Measurements from ENCODE around the gene PPP2R5E. TPM values are rescaled to one million over a fixed set of nuclear protein-coding genes. Genes with fewer than 3 reads are reported as not detected.

PPP2R5E gene
- total RNA-seq, 2 experiments from 2014 or later = 39.5 to 39.8 TPM

DNA sequence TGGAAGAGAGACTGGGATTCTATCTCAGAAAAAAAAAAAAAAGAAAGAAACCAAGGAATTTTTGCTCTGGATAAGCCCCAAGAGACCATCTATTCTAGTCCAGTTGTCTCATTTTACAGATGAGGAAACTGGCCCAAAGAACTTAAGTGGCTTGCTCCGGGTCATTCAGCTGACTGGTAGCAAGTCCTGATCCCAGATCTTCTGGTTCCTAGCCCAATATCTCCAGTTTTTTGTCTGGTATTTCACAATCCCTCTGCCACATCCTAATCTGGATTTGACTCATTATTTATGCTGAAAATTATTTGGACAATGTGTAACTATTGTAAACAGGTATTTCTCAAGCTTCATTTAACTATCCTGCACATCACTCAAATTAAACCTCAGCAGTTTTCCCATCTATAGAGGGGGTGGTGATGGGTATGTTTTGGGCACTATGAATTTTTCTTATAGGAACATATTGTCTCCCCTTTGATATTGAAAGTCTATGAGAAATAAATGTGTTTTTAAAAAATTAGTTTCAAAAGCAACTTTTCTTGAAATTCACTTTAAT lies 43.4 kb downstream of the PPP2R5E start:
- H3K27ac Mint-ChIP-seq = no peak overlapping the region
- peaks cover 28% of the 10 kb centered on the region for H3K4me1 Mint-ChIP-seq (ENCODE audit: low read depth)

DNA sequence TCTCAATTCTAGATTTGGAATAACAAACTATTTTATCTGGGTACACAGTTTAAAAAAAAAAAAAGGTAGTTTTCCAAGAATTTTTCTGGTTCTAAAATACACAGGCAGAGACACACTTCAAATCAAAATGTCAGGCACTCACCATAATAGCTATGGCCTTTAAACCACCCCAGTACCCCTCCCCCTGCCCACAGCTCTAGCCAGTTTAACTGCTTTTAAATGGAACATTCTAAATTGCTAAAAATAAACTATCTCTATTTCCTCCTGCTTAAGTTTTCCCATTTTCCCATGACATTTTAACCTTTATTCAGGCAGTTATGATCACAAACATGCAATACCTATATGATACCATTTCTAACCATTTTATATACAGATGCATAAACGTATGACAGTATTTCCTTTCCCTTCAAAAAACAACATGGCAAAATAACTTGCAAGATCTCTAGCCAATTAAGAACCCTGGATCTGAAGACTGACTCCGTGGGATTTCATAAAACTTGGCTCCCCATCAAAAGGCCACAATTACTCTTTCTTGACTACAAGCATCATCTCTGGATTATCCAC lies 46.3 kb downstream of the PPP2R5E start:
- DNase-seq (no peak), ATAC-seq (no peak)
- intact Hi-C loops (cut with micrococcal nuclease) = no loop called here
- POLR2A ChIA-PET = no interaction called here
- H3K4me3 Mint-ChIP-seq = no peak overlapping the region
- no peaks in the 10 kb centered on the region for H3K27me3 Mint-ChIP-seq
- peaks cover 30% of the 10 kb centered on the region for H3K4me1 Mint-ChIP-seq (ENCODE audit: low read depth)
- no peaks in the 10 kb centered on the region for H3K9me3 Mint-ChIP-seq
- CTCF ChIA-PET = no interaction called here
- no peak overlapping the region for H3K27ac Mint-ChIP-seq
- TF ChIP-seq, protein P1, sequence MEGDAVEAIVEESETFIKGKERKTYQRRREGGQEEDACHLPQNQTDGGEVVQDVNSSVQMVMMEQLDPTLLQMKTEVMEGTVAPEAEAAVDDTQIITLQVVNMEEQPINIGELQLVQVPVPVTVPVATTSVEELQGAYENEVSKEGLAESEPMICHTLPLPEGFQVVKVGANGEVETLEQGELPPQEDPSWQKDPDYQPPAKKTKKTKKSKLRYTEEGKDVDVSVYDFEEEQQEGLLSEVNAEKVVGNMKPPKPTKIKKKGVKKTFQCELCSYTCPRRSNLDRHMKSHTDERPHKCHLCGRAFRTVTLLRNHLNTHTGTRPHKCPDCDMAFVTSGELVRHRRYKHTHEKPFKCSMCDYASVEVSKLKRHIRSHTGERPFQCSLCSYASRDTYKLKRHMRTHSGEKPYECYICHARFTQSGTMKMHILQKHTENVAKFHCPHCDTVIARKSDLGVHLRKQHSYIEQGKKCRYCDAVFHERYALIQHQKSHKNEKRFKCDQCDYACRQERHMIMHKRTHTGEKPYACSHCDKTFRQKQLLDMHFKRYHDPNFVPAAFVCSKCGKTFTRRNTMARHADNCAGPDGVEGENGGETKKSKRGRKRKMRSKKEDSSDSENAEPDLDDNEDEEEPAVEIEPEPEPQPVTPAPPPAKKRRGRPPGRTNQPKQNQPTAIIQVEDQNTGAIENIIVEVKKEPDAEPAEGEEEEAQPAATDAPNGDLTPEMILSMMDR (IDR thresholded peaks at IDR 0.05) = no peak
- H3K36me3 Mint-ChIP-seq (ENCODE audit: low read depth) = peaks cover 1% of the 10 kb centered on the region

More for the DNA sequence above, 43.4 kb downstream of the PPP2R5E start:
- no peak overlapping the region for H3K4me3 Mint-ChIP-seq
- H3K36me3 Mint-ChIP-seq (ENCODE audit: low read depth) = no peaks in the 10 kb centered on the region
- TF ChIP-seq, protein P1 (IDR thresholded peaks at IDR 0.05) = no peak
- no peaks in the 10 kb centered on the region for H3K27me3 Mint-ChIP-seq
- no peaks in the 10 kb centered on the region for H3K9me3 Mint-ChIP-seq
- CTCF ChIA-PET = no interaction called here
- DNase-seq (no peak), ATAC-seq (no peak)
- intact Hi-C loops (cut with micrococcal nuclease) = no loop called here
- POLR2A ChIA-PET = no interaction called here

DNA sequence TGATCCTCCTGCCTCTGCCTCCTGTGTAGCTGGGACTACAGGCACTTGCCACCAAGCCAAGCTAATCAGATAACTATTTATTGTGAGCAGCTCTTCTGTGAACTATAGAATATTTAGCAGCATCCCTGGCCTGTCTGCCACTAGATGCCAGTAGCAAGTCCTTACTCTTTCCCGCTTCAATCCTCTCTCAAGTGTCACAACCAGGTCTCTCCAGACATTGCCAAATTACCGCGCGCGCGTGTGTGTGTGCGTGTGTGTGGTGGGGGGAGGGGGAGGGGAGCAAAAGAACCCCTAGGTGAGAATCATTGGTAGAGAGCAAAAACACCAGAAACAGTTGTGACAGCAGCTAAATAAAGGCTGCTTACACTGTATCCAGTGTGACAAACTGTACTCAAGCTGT lies 49.9 kb downstream of the PPP2R5E start:
- no peak overlapping the region for H3K4me3 Mint-ChIP-seq
- ChIA-PET POLR2A (interaction anchor here (0.7 kb wide), 1 partner anchor 13 kb away, joined by 3 read pairs; no protein-coding TSS in a partner anchor), CTCF (interaction anchor here (1.2 kb wide), 3 partner anchors 14 to 22 kb away, joined by 3 to 4 read pairs (median 3); no protein-coding TSS in a partner anchor)
- TF ChIP-seq, protein P1 (IDR thresholded peaks at IDR 0.05) = no peak
- no peak for DNase-seq
- no peak for ATAC-seq
- no peak overlapping the region for H3K27ac Mint-ChIP-seq
- no peaks in the 10 kb centered on the region for H3K9me3 Mint-ChIP-seq
- no peaks in the 10 kb centered on the region for H3K27me3 Mint-ChIP-seq
- intact Hi-C loops (cut with micrococcal nuclease) = no loop called here
- H3K36me3 Mint-ChIP-seq (ENCODE audit: low read depth) = peaks cover 10% of the 10 kb centered on the region
- peaks cover 34% of the 10 kb centered on the region for H3K4me1 Mint-ChIP-seq (ENCODE audit: low read depth)

DNA sequence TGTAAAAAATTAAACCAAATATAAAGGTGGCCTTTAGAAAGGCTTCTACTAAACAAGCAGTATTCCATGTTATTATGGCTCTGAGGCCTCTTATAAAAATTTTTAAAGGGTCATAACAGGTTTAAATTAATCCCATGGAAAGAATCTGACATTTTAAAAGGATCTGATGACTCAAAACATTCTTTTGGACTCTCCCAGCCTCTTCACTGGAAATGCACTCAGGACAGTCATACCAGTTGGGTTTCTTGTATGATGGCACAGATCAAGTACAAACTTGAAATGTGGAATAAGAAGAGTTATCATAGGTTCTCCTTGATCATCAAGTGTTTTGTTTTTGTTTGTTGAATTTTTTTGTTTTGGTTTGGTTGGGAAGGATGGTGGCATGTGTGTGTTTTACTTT lies 50.8 kb downstream of the PPP2R5E start:
- DNase-seq = no peak
- Mint-ChIP-seq H3K27me3 (no peaks in the 10 kb centered on the region), H3K9me3 (no peaks in the 10 kb centered on the region), H3K4me1 (ENCODE audit: low read depth) (peaks cover 37% of the 10 kb centered on the region), H3K4me3 (no peak overlapping the region), H3K36me3 (ENCODE audit: low read depth) (peaks cover 10% of the 10 kb centered on the region), H3K27ac (no peak overlapping the region)
- CTCF ChIA-PET = no interaction called here
- POLR2A ChIA-PET = no interaction called here
- intact Hi-C loops (cut with micrococcal nuclease) = no loop called here
- no peak for ATAC-seq
- TF ChIP-seq, protein P1 (IDR thresholded peaks at IDR 0.05) = no peak

DNA sequence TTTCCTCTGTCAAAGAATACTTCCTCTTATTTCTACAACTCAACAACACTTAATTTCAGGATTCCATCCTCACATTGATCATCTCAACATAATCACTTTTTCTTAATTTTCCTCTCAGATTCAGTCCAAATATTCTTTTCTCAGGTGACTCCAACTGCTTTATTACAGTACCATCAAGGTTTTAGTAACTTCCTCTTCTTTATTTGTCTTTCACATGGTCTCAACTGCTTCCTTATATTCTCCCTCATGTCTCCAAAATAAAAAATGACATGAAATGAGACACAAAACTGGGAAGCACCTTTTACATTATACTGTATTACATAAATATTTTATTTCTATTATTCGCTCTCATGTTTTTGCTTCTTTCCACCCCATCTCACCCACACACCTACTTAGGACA lies 55.5 kb downstream of the PPP2R5E start:
- CTCF ChIA-PET = no interaction called here
- TF ChIP-seq, protein P1 (IDR thresholded peaks at IDR 0.05) = no peak
- POLR2A ChIA-PET = no interaction called here
- Mint-ChIP-seq H3K9me3 (no peaks in the 10 kb centered on the region), H3K4me3 (no peak overlapping the region), H3K27ac (no peak overlapping the region), H3K4me1 (ENCODE audit: low read depth) (peaks cover 44% of the 10 kb centered on the region), H3K36me3 (ENCODE audit: low read depth) (peaks cover 10% of the 10 kb centered on the region), H3K27me3 (no peaks in the 10 kb centered on the region)
- ATAC-seq (no peak), DNase-seq (no peak)
- intact Hi-C loops (cut with micrococcal nuclease) = no loop called here

Data from activated CD8-positive, alpha-beta T cell treated with anti-CD3 and anti-CD28 coated beads for 36 hours (primary cell).